ENCODE results near the gene PAH.

Gene PAH

GRCh38 chr12:102888511-102888910 is 28.5 kb downstream of the PAH start:
- Histone ChIP-seq H3K4me3 (ENCODE audit: severe bottlenecking) (no peak overlapping the region), H3K4me1 (ENCODE audit: insufficient read depth, poor library complexity, severe bottlenecking) (no peaks in the 10 kb centered on the region), H3K36me3 (ENCODE audit: low read depth) (no peaks in the 10 kb centered on the region), H3K9me3 (ENCODE audit: severe bottlenecking) (no peaks in the 10 kb centered on the region), H3K27ac (ENCODE audit: poor library complexity, severe bottlenecking) (no peak overlapping the region), H3K27me3 (ENCODE audit: insufficient read depth, poor library complexity, severe bottlenecking) (peaks cover 8% of the 10 kb centered on the region)
- no peak for TF ChIP-seq CTCF (IDR thresholded peaks at IDR 0.05; ENCODE audit: poor library complexity, severe bottlenecking)
- ATAC-seq (ENCODE audit: low read depth) (no peak), DNase-seq (ENCODE audit: low spot score) (no peak)

GRCh38 chr12:102885043-102885932 is 31.8 kb downstream of the PAH start:
- peaks cover 3% of the 10 kb centered on the region for H3K27me3 ChIP-seq (ENCODE audit: insufficient read depth, poor library complexity, severe bottlenecking)
- ATAC-seq (ENCODE audit: low read depth) (no peak), DNase-seq (ENCODE audit: low spot score) (no peak)
- H3K4me1 ChIP-seq (ENCODE audit: insufficient read depth, poor library complexity, severe bottlenecking) = no peaks in the 10 kb centered on the region
- no peak overlapping the region for H3K4me3 ChIP-seq (ENCODE audit: severe bottlenecking)
- no peak for TF ChIP-seq CTCF (IDR thresholded peaks at IDR 0.05; ENCODE audit: poor library complexity, severe bottlenecking)
- H3K27ac ChIP-seq (ENCODE audit: poor library complexity, severe bottlenecking) = no peak overlapping the region
- no peaks in the 10 kb centered on the region for H3K9me3 ChIP-seq (ENCODE audit: severe bottlenecking)
- H3K36me3 ChIP-seq (ENCODE audit: low read depth) = no peaks in the 10 kb centered on the region

GRCh38 chr12:102883204-102883799 is 33.7 kb downstream of the PAH start:
- H3K9me3 ChIP-seq (ENCODE audit: severe bottlenecking) = no peaks in the 10 kb centered on the region
- no peaks in the 10 kb centered on the region for H3K36me3 ChIP-seq (ENCODE audit: low read depth)
- ATAC-seq (ENCODE audit: low read depth) = peak; percentile 79
- no peaks in the 10 kb centered on the region for H3K4me1 ChIP-seq (ENCODE audit: insufficient read depth, poor library complexity, severe bottlenecking)
- H3K27me3 ChIP-seq (ENCODE audit: insufficient read depth, poor library complexity, severe bottlenecking) = peaks cover 3% of the 10 kb centered on the region
- H3K27ac ChIP-seq (ENCODE audit: poor library complexity, severe bottlenecking) = no peak overlapping the region
- peak; percentile 86 for TF ChIP-seq CTCF (IDR thresholded peaks at IDR 0.05; ENCODE audit: poor library complexity, severe bottlenecking)
- H3K4me3 ChIP-seq (ENCODE audit: severe bottlenecking) = no peak overlapping the region
- DNase-seq (ENCODE audit: low spot score) = no peak

- H3K4me1 ChIP-seq (ENCODE audit: insufficient read depth, poor library complexity, severe bottlenecking) = no peaks in the 10 kb centered on the region
- no peaks in the 10 kb centered on the region for H3K9me3 ChIP-seq (ENCODE audit: severe bottlenecking)
- no peak for TF ChIP-seq CTCF (IDR thresholded peaks at IDR 0.05; ENCODE audit: poor library complexity, severe bottlenecking)
- H3K36me3 ChIP-seq (ENCODE audit: low read depth) = no peaks in the 10 kb centered on the region
- H3K27me3 ChIP-seq (ENCODE audit: insufficient read depth, poor library complexity, severe bottlenecking) = no peaks in the 10 kb centered on the region
- H3K27ac ChIP-seq (ENCODE audit: poor library complexity, severe bottlenecking) = no peak overlapping the region
- DNase-seq (ENCODE audit: low spot score) = no peak
- no peak for ATAC-seq (ENCODE audit: low read depth)
- H3K4me3 ChIP-seq (ENCODE audit: severe bottlenecking) = no peak overlapping the region
Observed at GRCh38 chr12:102880783-102881182, 36.3 kb downstream of the PAH start.

All from RWPE2 (cell line).